WI38 (cell line): ENCODE measurements around the gene SLC2A13.

Experiments used
- H3K4me3 ChIP-seq: 2 replicates; pipeline ENCODE4 v1.5.1; 2011; ENCODE audit warnings: low read depth, mild to moderate bottlenecking, control low read depth, low read length
- CTCF ChIP-seq: IDR thresholded peaks from 2 replicates; pipeline ENCODE4 v1.5.1; 2012; ENCODE audit warnings: low read depth, mild to moderate bottlenecking, control low read depth, low read length

SLC2A13 gene

GRCh38 chr12:39780913-39781446, 324.9 kb downstream of the SLC2A13 start:
- no peak for TF ChIP-seq CTCF
- H3K4me3 ChIP-seq = no peak overlapping the region

- no peak for TF ChIP-seq CTCF
- H3K4me3 ChIP-seq = no peak overlapping the region
Observed at GRCh38 chr12:39780411-39780912, 325.4 kb downstream of the SLC2A13 start.

- H3K4me3 ChIP-seq = no peak overlapping the region
- TF ChIP-seq CTCF = no peak
Observed at GRCh38 chr12:39779768-39780340, 326.0 kb downstream of the SLC2A13 start.

- TF ChIP-seq CTCF = no peak
- H3K4me3 ChIP-seq = no peak overlapping the region
Observed at GRCh38 chr12:39777465-39777864, 328.4 kb downstream of the SLC2A13 start.

- no peak for TF ChIP-seq CTCF
- H3K4me3 ChIP-seq = no peak overlapping the region
Observed at GRCh38 chr12:39773266-39773665, 332.6 kb downstream of the SLC2A13 start.

GRCh38 chr12:39772821-39773259, 333.0 kb downstream of the SLC2A13 start:
- no peak overlapping the region for H3K4me3 ChIP-seq
- TF ChIP-seq CTCF = no peak

- TF ChIP-seq CTCF = no peak
- H3K4me3 ChIP-seq = no peak overlapping the region
Observed at GRCh38 chr12:39771456-39771855, 334.4 kb downstream of the SLC2A13 start.
